ENCODE measurements around the gene BDH1. TPM values are rescaled to one million over a fixed set of nuclear protein-coding genes. Genes with fewer than 3 reads are reported as not detected.

Gene BDH1
- total and polyA plus RNA-seq, 2 of the 8 experiments (the other 6 are each of a cell fraction or from before 2014, with no cell fraction given) = 27.2 to 28.1 TPM

GRCh38 chr3:197576838-197577237, 21.1 kb upstream of the BDH1 start:
- no peak overlapping the region for H2AFZ ChIP-seq (ENCODE audit: low read length)
- H3K9me3 ChIP-seq (ENCODE audit: insufficient read depth in 2 of 2, low read depth in 1 of 2, low read length in 1 of 2) = no peaks in the 10 kb centered on the region; a peak in 1 of 4 replicates
- FAIRE-seq (no peak), DNase-seq (ENCODE audit: low read depth in 1 of 2, low spot score in 2 of 2) (no peak)
- H3K4ac ChIP-seq (replicated peaks; ENCODE audit: insufficient read length, low read depth, low read length) = peak overlapping the region; percentile 94
- ChIA-PET POLR2A (ENCODE audit: partially characterized antibody) (interaction anchor here (0.9 to 2.3 kb wide), 4 partner anchors 10 to 30 kb away, joined by 3 to 7 read pairs (median 4); partner anchors contain the start of gene BDH1), CTCF (ENCODE audit: partially characterized antibody) (interaction anchor here (0.7 to 1.4 kb wide), 6 partner anchors 9 to 29 kb away, joined by 3 to 8 read pairs (median 4); partner anchors contain the start of gene BDH1)
- H3K27me3 ChIP-seq (replicated peaks in 1 of 4; ENCODE audit: control insufficient read depth in 3 of 4, extremely low read depth in 1 of 4, insufficient read depth in 3 of 4, low read length in 3 of 4) = 0 out of 7 replicates have a peak, but pooled peaks cover 0 to 5% (median 0%) of the 10 kb centered on the region in 4 experiments
- H3K14ac ChIP-seq (ENCODE audit: insufficient read length) = no peak overlapping the region
- no peak overlapping the region for H4K8ac ChIP-seq (ENCODE audit: extremely low read depth, insufficient read depth, low read length)
- no peaks in the 10 kb centered on the region for H3K79me1 ChIP-seq (ENCODE audit: low read depth, low read length)
- H2BK120ac ChIP-seq (replicated peaks; ENCODE audit: low read depth, low read length) = peak overlapping the region; percentile 93
- peaks cover 18 to 42% (median 40%) of the 10 kb centered on the region in 4 experiments for H3K4me1 ChIP-seq (replicated peaks in 1 of 4; ENCODE audit: control insufficient read depth in 3 of 4, insufficient read depth in 4 of 4, low read length in 3 of 4)
- peak overlapping the region in 1 of 2 experiments; percentile 26; a peak in 1 of 4 replicates for H3K4me2 ChIP-seq (ENCODE audit: insufficient read depth in 1 of 2, low read depth in 2 of 2, low read length in 2 of 2)
- no peaks in the 10 kb centered on the region for H3K79me2 ChIP-seq (ENCODE audit: control insufficient read depth in 1 of 2, insufficient read depth in 2 of 2, low read length in 2 of 2)
- peak overlapping the region; percentile 89; the same call in 1 of the 2 replicates for H2BK12ac ChIP-seq (ENCODE audit: low read depth, low read length)
- H3K9ac ChIP-seq (replicated peaks in 1 of 4; ENCODE audit: extremely low read depth in 1 of 4, low read depth in 3 of 4, low read length in 3 of 4) = no peak overlapping the region
- peak overlapping the region in 1 of 4 experiments; percentile 22; a peak in 1 of 8 replicates for H3K4me3 ChIP-seq (ENCODE audit: extremely low read depth in 1 of 4, insufficient read depth in 2 of 4, low read depth in 3 of 4, low read length in 4 of 4)
- 0 out of 2 replicates have a peak, but pooled peaks have one; percentile 13 for TF ChIP-seq TBP (IDR thresholded peaks at IDR 0.05; ENCODE audit: low read depth, low read length)
- TF ChIP-seq RFX5 (IDR thresholded peaks at IDR 0.05; ENCODE audit: borderline replicate concordance, low read depth, low read length) = no peak
- no peak for TF ChIP-seq CBX8 (IDR thresholded peaks at IDR 0.05; ENCODE audit: borderline replicate concordance, low read depth, low read length)
- peaks cover 2% of the 10 kb centered on the region; the same call in 1 of the 2 replicates for H3K23me2 ChIP-seq (ENCODE audit: low read depth, low read length)
- no peak overlapping the region for H3K23ac ChIP-seq (ENCODE audit: insufficient read length)
- H4K5ac ChIP-seq (ENCODE audit: insufficient read length, low read depth, low read length) = no peak overlapping the region
- peak overlapping the region; percentile 94; the same call in 1 of the 2 replicates for H2BK20ac ChIP-seq (ENCODE audit: low read length)
- H2BK15ac ChIP-seq (ENCODE audit: low read length) = peak overlapping the region; percentile 46; the same call in 1 of the 2 replicates
- WGBS, 2 experiments (ENCODE audit: extremely low coverage in 1 of 2, insufficient coverage in 1 of 2, insufficient read length in 1 of 2, insufficient replicate concordance in 2 of 2, low coverage in 1 of 2, low lambda C conversion rate in 2 of 2, missing lambda C conversion rate in 1 of 2) = 75% methylated on average over 8 of the region's 8 CpGs; no CpG with 5 or more reads in 1 of the 2 experiments
- H3K36me3 ChIP-seq (ENCODE audit: control insufficient read depth in 2 of 4, insufficient read depth in 4 of 4, low read length in 3 of 4) = no peaks in the 10 kb centered on the region
- peak overlapping the region; percentile 97; the same call in 1 of the 2 replicates for H2BK5ac ChIP-seq (ENCODE audit: low read depth, low read length)
- H4K20me1 ChIP-seq (replicated peaks in 1 of 2; ENCODE audit: control insufficient read depth in 1 of 2, insufficient read depth in 2 of 2, low read length in 2 of 2) = no peaks in the 10 kb centered on the region
- peak overlapping the region; percentile 44; the same call in 1 of the 2 replicates for H2AK5ac ChIP-seq (ENCODE audit: low read depth, low read length)
- H3K27ac ChIP-seq (ENCODE audit: low read depth, low read length) = no peak overlapping the region
- peak overlapping the region; percentile 76 for H3K18ac ChIP-seq (ENCODE audit: extremely low read depth, low read length)
- H3K56ac ChIP-seq (replicated peaks; ENCODE audit: insufficient read length, low read depth, low read length) = no peak overlapping the region
- peak overlapping the region; percentile 5 for H4K91ac ChIP-seq (replicated peaks; ENCODE audit: insufficient read length, low read length)
